ENCODE results near the gene CCN5.
"Not testable (repeated sequence)": the region's sequence is repeated elsewhere in the genome, so short reads cannot be mapped to it uniquely, and the experiment has no call there.

The CCN5 gene

GRCh38 chr20:44759595-44759994, 44.4 kb downstream of the CCN5 start:
- no peak for DNase-seq

GRCh38 chr20:44761423-44761822, 46.3 kb downstream of the CCN5 start:
- DNase-seq, result no peak

GRCh38 chr20:44762466-44763140, 47.4 kb downstream of the CCN5 start:
- DNase-seq, result no peak

GRCh38 chr20:44763798-44764197, 48.6 kb downstream of the CCN5 start:
- DNase-seq, result not testable (repeated sequence)

GRCh38 chr20:44765091-44765490, 49.9 kb downstream of the CCN5 start:
- no peak for DNase-seq

GRCh38 chr20:44765701-44766347, 50.7 kb downstream of the CCN5 start:
- DNase-seq, result no peak

- DNase-seq, result no peak
Observed at GRCh38 chr20:44768256-44768655, 53.1 kb downstream of the CCN5 start.

GRCh38 chr20:44768854-44769480, 53.8 kb downstream of the CCN5 start:
- no peak for DNase-seq

GRCh38 chr20:44769481-44769863, 54.3 kb downstream of the CCN5 start:
- DNase-seq, result no peak

- no peak for DNase-seq
Observed at GRCh38 chr20:44770484-44771171, 55.5 kb downstream of the CCN5 start.

GRCh38 chr20:44771172-44771535, 56.0 kb downstream of the CCN5 start:
- no peak for DNase-seq

GRCh38 chr20:44772636-44773035, 57.5 kb downstream of the CCN5 start:
- no peak for DNase-seq

- DNase-seq, result no peak
Observed at GRCh38 chr20:44773070-44773829, 58.1 kb downstream of the CCN5 start.

GRCh38 chr20:44776980-44777379, 61.8 kb downstream of the CCN5 start:
- DNase-seq, result peak; percentile 35
